ENCODE results near the gene PDHX. TPM values are rescaled to one million over a fixed set of nuclear protein-coding genes. Genes with fewer than 3 reads are reported as not detected.

The PDHX gene
- total RNA-seq, 1 donor from 2014 or later: 44.0 TPM

GRCh38 chr11:34970480-34970879 is 54.1 kb downstream of the PDHX start:
- no peaks in the 10 kb centered on the region for H3K9me3 Mint-ChIP-seq (ENCODE audit: unreplicated experiment)
- Histone ChIP-seq H3K4me2 (ENCODE audit: low read length) (no peak overlapping the region), H3K9ac (ENCODE audit: low read length) (no peak overlapping the region), H2AFZ (ENCODE audit: low read depth, low read length) (no peak overlapping the region), H3K36me3 (ENCODE audit: insufficient read depth, low read length) (peaks cover 7% of the 10 kb centered on the region), H3K79me2 (ENCODE audit: insufficient read depth, low read length) (no peaks in the 10 kb centered on the region), H4K20me1 (ENCODE audit: insufficient read depth, low read length) (no peaks in the 10 kb centered on the region), H3K27me3 (ENCODE audit: insufficient read depth, low read length) (no peaks in the 10 kb centered on the region), H3K4me3 (ENCODE audit: insufficient read depth, low read depth, low read length) (no peak overlapping the region), H3K4me1 (ENCODE audit: insufficient read depth, low read length) (peaks cover 3% of the 10 kb centered on the region), H3K9me3 (ENCODE audit: insufficient read depth, low read depth, low read length) (no peaks in the 10 kb centered on the region), H3K27ac (ENCODE audit: low read depth, low read length) (no peak overlapping the region)
- no peak for DNase-seq (ENCODE audit: low read depth)
- no peaks in the 10 kb centered on the region for H3K27me3 Mint-ChIP-seq (ENCODE audit: low read depth, unreplicated experiment)
- peaks cover 10% of the 10 kb centered on the region for H3K36me3 Mint-ChIP-seq (ENCODE audit: low read depth, unreplicated experiment)
- no peak overlapping the region for H3K4me3 Mint-ChIP-seq (ENCODE audit: unreplicated experiment)
- TF ChIP-seq EZH2 (IDR thresholded peaks at IDR 0.05; ENCODE audit: insufficient read depth, low read length) (no peak), CTCF (IDR thresholded peaks at IDR 0.05; ENCODE audit: insufficient read depth, low read depth, low read length) (no peak)
- H3K4me1 Mint-ChIP-seq (ENCODE audit: low read depth, unreplicated experiment): peaks cover 4% of the 10 kb centered on the region
- no peak overlapping the region for H3K27ac Mint-ChIP-seq (ENCODE audit: unreplicated experiment)
- FAIRE-seq: no peak

GRCh38 chr11:34971928-34972327 is 55.5 kb downstream of the PDHX start:
- Histone ChIP-seq H2AFZ (ENCODE audit: low read depth, low read length) (no peak overlapping the region), H3K36me3 (ENCODE audit: insufficient read depth, low read length) (peaks cover 7% of the 10 kb centered on the region), H3K4me1 (ENCODE audit: insufficient read depth, low read length) (peaks cover 18% of the 10 kb centered on the region), H3K27ac (ENCODE audit: low read depth, low read length) (no peak overlapping the region), H3K9me3 (ENCODE audit: insufficient read depth, low read depth, low read length) (no peaks in the 10 kb centered on the region), H3K4me3 (ENCODE audit: insufficient read depth, low read depth, low read length) (no peak overlapping the region), H3K79me2 (ENCODE audit: insufficient read depth, low read length) (no peaks in the 10 kb centered on the region), H4K20me1 (ENCODE audit: insufficient read depth, low read length) (no peaks in the 10 kb centered on the region), H3K27me3 (ENCODE audit: insufficient read depth, low read length) (no peaks in the 10 kb centered on the region), H3K4me2 (ENCODE audit: low read length) (no peak overlapping the region), H3K9ac (ENCODE audit: low read length) (no peak overlapping the region)
- H3K27me3 Mint-ChIP-seq (ENCODE audit: low read depth, unreplicated experiment): no peaks in the 10 kb centered on the region
- no peak for TF ChIP-seq EZH2 (IDR thresholded peaks at IDR 0.05; ENCODE audit: insufficient read depth, low read length)
- no peak for TF ChIP-seq CTCF (IDR thresholded peaks at IDR 0.05; ENCODE audit: insufficient read depth, low read depth, low read length)
- DNase-seq (ENCODE audit: low read depth) (no peak), FAIRE-seq (no peak)
- H3K9me3 Mint-ChIP-seq (ENCODE audit: unreplicated experiment): no peaks in the 10 kb centered on the region
- no peak overlapping the region for H3K4me3 Mint-ChIP-seq (ENCODE audit: unreplicated experiment)
- peaks cover 10% of the 10 kb centered on the region for H3K36me3 Mint-ChIP-seq (ENCODE audit: low read depth, unreplicated experiment)
- no peak overlapping the region for H3K27ac Mint-ChIP-seq (ENCODE audit: unreplicated experiment)
- H3K4me1 Mint-ChIP-seq (ENCODE audit: low read depth, unreplicated experiment): peaks cover 17% of the 10 kb centered on the region

- Histone ChIP-seq H3K79me2 (ENCODE audit: insufficient read depth, low read length) (no peaks in the 10 kb centered on the region), H3K36me3 (ENCODE audit: insufficient read depth, low read length) (peaks cover 7% of the 10 kb centered on the region), H3K4me3 (ENCODE audit: insufficient read depth, low read depth, low read length) (no peak overlapping the region), H3K4me2 (ENCODE audit: low read length) (no peak overlapping the region), H3K27ac (ENCODE audit: low read depth, low read length) (no peak overlapping the region), H4K20me1 (ENCODE audit: insufficient read depth, low read length) (no peaks in the 10 kb centered on the region), H3K9ac (ENCODE audit: low read length) (no peak overlapping the region), H3K27me3 (ENCODE audit: insufficient read depth, low read length) (no peaks in the 10 kb centered on the region), H3K9me3 (ENCODE audit: insufficient read depth, low read depth, low read length) (no peaks in the 10 kb centered on the region), H2AFZ (ENCODE audit: low read depth, low read length) (no peak overlapping the region), H3K4me1 (ENCODE audit: insufficient read depth, low read length) (peaks cover 22% of the 10 kb centered on the region)
- H3K4me1 Mint-ChIP-seq (ENCODE audit: low read depth, unreplicated experiment): peaks cover 21% of the 10 kb centered on the region
- H3K4me3 Mint-ChIP-seq (ENCODE audit: unreplicated experiment): no peak overlapping the region
- H3K27ac Mint-ChIP-seq (ENCODE audit: unreplicated experiment): no peak overlapping the region
- TF ChIP-seq CTCF (IDR thresholded peaks at IDR 0.05; ENCODE audit: insufficient read depth, low read depth, low read length): no peak
- TF ChIP-seq EZH2 (IDR thresholded peaks at IDR 0.05; ENCODE audit: insufficient read depth, low read length): no peak
- H3K9me3 Mint-ChIP-seq (ENCODE audit: unreplicated experiment): no peaks in the 10 kb centered on the region
- peaks cover 10% of the 10 kb centered on the region for H3K36me3 Mint-ChIP-seq (ENCODE audit: low read depth, unreplicated experiment)
- DNase-seq (ENCODE audit: low read depth) (no peak), FAIRE-seq (no peak)
- no peaks in the 10 kb centered on the region for H3K27me3 Mint-ChIP-seq (ENCODE audit: low read depth, unreplicated experiment)
Measured at GRCh38 chr11:34972366-34972765, 55.9 kb downstream of the PDHX start.
